Tibial nerve (tissue), 4 donors: ENCODE data around the gene ROR1.

Source experiments
- EP300 ChIP-seq, 2 donors: sonication (generic); formaldehyde crosslinking; IDR thresholded peaks; one replicate each; pipeline ENCODE4 v1.6.1; 2017; ENCODE audit warnings: antibody characterized with exemption in 2 of 2, mild to moderate bottlenecking in 1 of 2
- POLR2A ChIP-seq, 2 donors: fragments of 450-650 bp; IDR thresholded peaks; one replicate each; pipeline ENCODE4 v1.6.1; 2017; ENCODE audit warnings: antibody characterized with exemption in 2 of 2, mild to moderate bottlenecking in 2 of 2, moderate library complexity in 2 of 2
- TF ChIP-seq, protein P1 (sequence below), 5 experiments: fragments of 200-600 bp in 3 of 5; fragments of 450-650 bp in 2 of 5; sonication (generic) in 3 of 5; IDR thresholded peaks; one replicate each; pipeline ENCODE4 v1.5.1; 2016 to 2019; ENCODE audit warnings: antibody characterized with exemption in 5 of 5, mild to moderate bottlenecking in 3 of 5, moderate library complexity in 2 of 5

DNA sequence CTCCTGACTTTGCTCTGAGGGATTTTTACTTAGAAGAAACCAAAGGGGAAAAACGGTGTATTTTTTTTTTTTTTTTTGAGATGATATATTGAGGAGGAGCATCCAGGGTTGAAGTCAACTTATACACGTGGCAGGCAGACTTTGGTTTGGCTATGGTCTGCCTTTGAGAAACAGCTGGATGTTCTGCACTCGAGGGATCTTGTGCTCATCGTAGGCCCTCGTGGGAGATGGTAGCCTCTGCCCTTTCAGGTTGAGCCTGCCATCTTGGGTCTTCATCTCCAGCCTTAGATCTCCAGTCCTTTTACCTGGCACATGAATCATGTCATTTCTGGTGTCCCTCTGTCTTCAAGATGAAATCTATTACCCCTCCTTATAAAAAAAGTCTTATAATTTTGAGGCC, 362.5 kb downstream of the ROR1 start:
- TF ChIP-seq, protein P1, sequence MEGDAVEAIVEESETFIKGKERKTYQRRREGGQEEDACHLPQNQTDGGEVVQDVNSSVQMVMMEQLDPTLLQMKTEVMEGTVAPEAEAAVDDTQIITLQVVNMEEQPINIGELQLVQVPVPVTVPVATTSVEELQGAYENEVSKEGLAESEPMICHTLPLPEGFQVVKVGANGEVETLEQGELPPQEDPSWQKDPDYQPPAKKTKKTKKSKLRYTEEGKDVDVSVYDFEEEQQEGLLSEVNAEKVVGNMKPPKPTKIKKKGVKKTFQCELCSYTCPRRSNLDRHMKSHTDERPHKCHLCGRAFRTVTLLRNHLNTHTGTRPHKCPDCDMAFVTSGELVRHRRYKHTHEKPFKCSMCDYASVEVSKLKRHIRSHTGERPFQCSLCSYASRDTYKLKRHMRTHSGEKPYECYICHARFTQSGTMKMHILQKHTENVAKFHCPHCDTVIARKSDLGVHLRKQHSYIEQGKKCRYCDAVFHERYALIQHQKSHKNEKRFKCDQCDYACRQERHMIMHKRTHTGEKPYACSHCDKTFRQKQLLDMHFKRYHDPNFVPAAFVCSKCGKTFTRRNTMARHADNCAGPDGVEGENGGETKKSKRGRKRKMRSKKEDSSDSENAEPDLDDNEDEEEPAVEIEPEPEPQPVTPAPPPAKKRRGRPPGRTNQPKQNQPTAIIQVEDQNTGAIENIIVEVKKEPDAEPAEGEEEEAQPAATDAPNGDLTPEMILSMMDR (IDR thresholded peaks at IDR 0.05): no peak
- no peak for TF ChIP-seq POLR2A (IDR thresholded peaks at IDR 0.05)
- no peak for TF ChIP-seq EP300 (IDR thresholded peaks at IDR 0.05)
